ENCODE data around the gene MED15.
A peak's percentile ranks its signal among the peaks of the same experiment; 100 is the strongest.
"Not testable (repeated sequence)": the region's sequence is repeated elsewhere in the genome, so short reads cannot be mapped to it uniquely, and the experiment has no call there.

The MED15 gene

DNA sequence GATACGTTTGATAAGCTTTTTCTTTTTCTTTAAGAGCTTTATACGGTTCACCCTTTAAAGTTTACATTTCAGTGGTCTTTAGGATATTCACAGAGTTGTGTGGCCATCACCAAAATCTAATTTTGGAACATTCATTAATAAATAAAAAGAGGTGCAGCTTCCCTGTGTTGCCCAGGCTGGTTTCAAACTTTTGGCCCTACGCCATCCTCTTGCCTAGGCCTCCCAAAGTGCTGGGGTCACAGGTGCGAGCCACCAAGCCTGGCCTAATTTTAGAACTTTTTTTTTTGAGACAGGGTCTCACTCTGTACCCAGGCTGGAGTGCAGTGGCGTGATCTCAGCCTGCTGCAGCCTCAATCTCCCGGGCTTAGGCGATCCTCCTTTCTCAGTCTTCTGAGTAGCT lies 30.6 kb downstream of the MED15 start:
- Histone ChIP-seq H3K4me1 (ENCODE audit: control insufficient read depth in 5 of 5, insufficient read depth in 5 of 5, low read length in 5 of 5) (peaks cover 2 to 26% (median 17%) of the 10 kb centered on the region in 5 donors), H3K27ac (ENCODE audit: low read depth, low read length) (no peak overlapping the region), H3K9ac (ENCODE audit: low read length in 5 of 5) (no peak overlapping the region), H3K27me3 (ENCODE audit: control insufficient read depth in 5 of 5, insufficient read depth in 4 of 5, low read length in 5 of 5) (no peaks in the 10 kb centered on the region), H3K36me3 (ENCODE audit: control insufficient read depth in 5 of 5, insufficient read depth in 5 of 5, low read length in 5 of 5) (peaks cover 11 to 48% (median 34%) of the 10 kb centered on the region in 5 donors), H3K9me3 (ENCODE audit: control insufficient read depth in 5 of 5, low read length in 5 of 5) (no peaks in the 10 kb centered on the region), H3K4me3 (ENCODE audit: low read depth in 1 of 5, low read length in 5 of 5) (no peak overlapping the region)

DNA sequence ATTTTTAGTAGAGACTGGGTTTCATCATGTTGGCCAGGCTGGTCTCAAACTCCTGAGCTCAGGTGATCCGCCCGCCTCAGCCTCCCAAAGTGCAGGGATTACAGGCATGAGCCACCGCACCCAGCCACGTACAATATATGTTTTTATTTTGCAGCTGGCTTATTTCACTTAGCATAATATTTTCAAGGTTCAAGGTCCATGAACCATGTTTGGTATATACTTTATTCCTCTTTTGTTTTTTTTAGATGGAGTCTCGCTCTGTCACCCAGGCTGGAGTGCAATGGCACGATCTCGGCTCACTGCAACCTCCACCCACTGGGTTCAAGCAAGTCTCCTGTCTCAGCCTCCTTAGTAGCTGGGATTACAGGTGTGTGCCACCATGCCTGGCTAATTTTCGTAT lies 31.5 kb downstream of the MED15 start:
- H3K9me3 ChIP-seq (ENCODE audit: control insufficient read depth in 5 of 5, low read length in 5 of 5); H3K9ac ChIP-seq (ENCODE audit: low read length in 5 of 5); H3K4me3 ChIP-seq (ENCODE audit: low read depth in 1 of 5, low read length in 5 of 5); H3K27ac ChIP-seq (ENCODE audit: low read depth, low read length); H3K27me3 ChIP-seq (ENCODE audit: control insufficient read depth in 5 of 5, insufficient read depth in 4 of 5, low read length in 5 of 5): not testable (repeated sequence)
- H3K36me3 ChIP-seq (ENCODE audit: control insufficient read depth in 5 of 5, insufficient read depth in 5 of 5, low read length in 5 of 5): peaks cover 11 to 43% (median 34%) of the 10 kb centered on the region in 5 donors
- peaks cover 0 to 17% (median 10%) of the 10 kb centered on the region in 5 donors for H3K4me1 ChIP-seq (ENCODE audit: control insufficient read depth in 5 of 5, insufficient read depth in 5 of 5, low read length in 5 of 5)

DNA sequence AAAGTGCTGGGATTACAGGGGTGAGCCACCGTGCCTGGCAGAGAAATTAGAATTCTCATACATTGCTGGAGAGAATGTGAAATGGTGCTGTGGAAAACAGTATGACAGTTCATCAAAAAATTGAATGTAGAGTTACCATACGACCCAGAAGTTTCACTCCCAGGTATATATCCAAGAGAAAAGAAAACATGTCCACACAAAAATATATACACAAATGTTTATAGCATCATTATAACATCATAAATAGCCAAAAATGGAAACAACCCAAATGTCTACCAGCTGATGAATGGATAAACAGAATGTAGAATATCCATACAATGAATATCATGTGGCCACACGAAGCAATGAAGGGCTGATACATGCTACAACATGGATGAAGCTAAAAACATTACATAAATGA lies 34.6 kb downstream of the MED15 start:
- Histone ChIP-seq H3K4me1 (ENCODE audit: control insufficient read depth in 5 of 5, insufficient read depth in 5 of 5, low read length in 5 of 5) (peaks cover 5 to 15% (median 11%) of the 10 kb centered on the region in 5 donors), H3K9me3 (ENCODE audit: control insufficient read depth in 5 of 5, low read length in 5 of 5) (no peaks in the 10 kb centered on the region), H3K4me3 (ENCODE audit: low read depth in 1 of 5, low read length in 5 of 5) (no peak overlapping the region), H3K27me3 (ENCODE audit: control insufficient read depth in 5 of 5, insufficient read depth in 4 of 5, low read length in 5 of 5) (no peaks in the 10 kb centered on the region), H3K36me3 (ENCODE audit: control insufficient read depth in 5 of 5, insufficient read depth in 5 of 5, low read length in 5 of 5) (peaks cover 11 to 49% (median 36%) of the 10 kb centered on the region in 5 donors), H3K27ac (ENCODE audit: low read depth, low read length) (no peak overlapping the region), H3K9ac (ENCODE audit: low read length in 5 of 5) (no peak overlapping the region)

DNA sequence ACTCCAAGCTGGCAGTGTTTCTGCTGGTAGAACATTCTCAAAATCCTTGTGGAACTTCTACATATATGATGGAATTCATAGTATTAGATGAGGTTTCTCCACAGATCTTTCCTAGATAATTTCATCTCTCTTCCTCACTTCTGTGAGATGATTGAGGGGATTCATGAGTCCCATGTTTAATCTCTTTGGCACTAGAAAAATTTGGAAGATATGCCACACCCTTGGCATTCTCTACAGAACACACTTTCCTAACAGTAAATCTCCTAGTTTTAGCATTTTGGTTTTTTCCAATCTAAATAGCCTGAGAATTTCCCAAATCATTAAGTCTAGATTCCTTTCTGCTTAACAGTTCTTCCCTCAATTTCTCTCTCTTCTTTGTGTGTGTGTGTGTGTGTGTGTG lies 35.3 kb downstream of the MED15 start:
- Histone ChIP-seq H3K9me3 (ENCODE audit: control insufficient read depth in 5 of 5, low read length in 5 of 5) (no peaks in the 10 kb centered on the region), H3K4me1 (ENCODE audit: control insufficient read depth in 5 of 5, insufficient read depth in 5 of 5, low read length in 5 of 5) (peaks cover 5 to 15% (median 11%) of the 10 kb centered on the region in 5 donors), H3K27ac (ENCODE audit: low read depth, low read length) (no peak overlapping the region), H3K9ac (ENCODE audit: low read length in 5 of 5) (no peak overlapping the region), H3K27me3 (ENCODE audit: control insufficient read depth in 5 of 5, insufficient read depth in 4 of 5, low read length in 5 of 5) (no peaks in the 10 kb centered on the region), H3K36me3 (ENCODE audit: control insufficient read depth in 5 of 5, insufficient read depth in 5 of 5, low read length in 5 of 5) (peaks cover 11 to 42% (median 29%) of the 10 kb centered on the region in 5 donors), H3K4me3 (ENCODE audit: low read depth in 1 of 5, low read length in 5 of 5) (no peak overlapping the region)

DNA sequence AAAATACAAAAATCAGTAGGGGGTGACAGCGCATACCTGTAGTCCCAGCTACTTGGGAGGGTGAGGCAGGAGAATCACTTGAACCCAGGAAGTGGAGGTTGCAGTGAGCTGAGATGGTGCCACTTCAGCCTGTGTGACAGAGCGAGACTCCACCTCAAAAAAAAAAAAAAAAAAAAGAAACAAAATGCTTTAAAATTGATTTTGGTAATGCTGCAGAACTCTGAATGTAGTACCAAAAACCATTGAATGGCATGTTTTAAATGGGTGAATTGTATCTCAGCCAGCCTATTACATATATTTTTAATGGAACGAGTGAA lies 37.9 kb downstream of the MED15 start:
- H3K9me3 ChIP-seq (ENCODE audit: control insufficient read depth in 5 of 5, low read length in 5 of 5); H3K27me3 ChIP-seq (ENCODE audit: control insufficient read depth in 5 of 5, insufficient read depth in 4 of 5, low read length in 5 of 5); H3K4me3 ChIP-seq (ENCODE audit: low read depth in 1 of 5, low read length in 5 of 5); H3K27ac ChIP-seq (ENCODE audit: low read depth, low read length); H3K9ac ChIP-seq (ENCODE audit: low read length in 5 of 5): not testable (repeated sequence)
- Histone ChIP-seq H3K36me3 (ENCODE audit: control insufficient read depth in 5 of 5, insufficient read depth in 5 of 5, low read length in 5 of 5) (peaks cover 5 to 22% (median 14%) of the 10 kb centered on the region in 5 donors), H3K4me1 (ENCODE audit: control insufficient read depth in 5 of 5, insufficient read depth in 5 of 5, low read length in 5 of 5) (peaks cover 10 to 30% (median 28%) of the 10 kb centered on the region in 5 donors)

DNA sequence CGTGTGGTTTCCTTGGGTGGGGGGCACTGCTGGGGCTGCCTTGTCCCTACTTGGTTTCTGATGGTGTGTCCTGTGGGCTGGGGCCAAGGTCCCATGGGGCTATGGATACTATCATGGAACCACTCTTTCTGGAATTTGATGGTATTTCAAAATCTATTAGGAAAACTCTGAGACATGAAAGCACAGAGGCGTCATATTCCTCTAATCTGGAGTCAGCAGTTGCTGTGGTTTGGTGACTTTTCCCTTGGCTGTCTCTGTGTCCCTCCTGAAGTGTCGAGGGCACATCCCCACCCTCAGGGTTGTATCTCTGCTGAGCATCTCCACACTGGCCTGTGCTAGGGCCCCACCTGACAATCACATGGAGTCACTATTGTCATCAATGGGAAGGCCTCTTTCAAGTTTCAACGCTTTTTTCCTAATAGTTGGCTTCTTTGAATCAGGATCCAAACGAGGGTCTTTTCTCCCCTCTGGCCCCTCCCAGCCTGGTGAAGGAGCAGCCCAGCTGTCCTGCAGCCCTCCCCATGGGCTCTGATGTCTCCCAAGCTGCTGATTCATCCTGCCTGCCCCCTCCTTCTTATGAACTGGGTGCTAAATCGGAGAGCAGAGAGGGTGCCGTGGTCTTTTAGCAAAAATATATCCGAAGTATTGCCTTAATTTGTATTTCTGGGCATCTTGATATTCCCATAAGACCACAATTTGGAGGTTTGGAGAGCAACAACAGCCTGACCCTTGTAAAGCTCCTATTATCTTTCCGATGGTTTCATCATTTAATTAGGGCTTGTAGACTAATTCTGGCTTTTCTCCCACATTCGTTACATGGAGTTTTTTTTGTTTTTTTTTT lies 38.5 kb downstream of the MED15 start:
- peaks cover 14 to 36% (median 34%) of the 10 kb centered on the region in 5 donors for H3K4me1 ChIP-seq (ENCODE audit: control insufficient read depth in 5 of 5, insufficient read depth in 5 of 5, low read length in 5 of 5)
- H3K27me3 ChIP-seq (ENCODE audit: control insufficient read depth in 5 of 5, insufficient read depth in 4 of 5, low read length in 5 of 5): no peaks in the 10 kb centered on the region
- no peaks in the 10 kb centered on the region for H3K9me3 ChIP-seq (ENCODE audit: control insufficient read depth in 5 of 5, low read length in 5 of 5)
- H3K27ac ChIP-seq (ENCODE audit: low read depth, low read length): no peak overlapping the region
- peaks cover 5 to 20% (median 13%) of the 10 kb centered on the region in 5 donors for H3K36me3 ChIP-seq (ENCODE audit: control insufficient read depth in 5 of 5, insufficient read depth in 5 of 5, low read length in 5 of 5)
- no peak overlapping the region for H3K4me3 ChIP-seq (ENCODE audit: low read depth in 1 of 5, low read length in 5 of 5)
- H3K9ac ChIP-seq (ENCODE audit: low read length in 5 of 5): peak overlapping the region in 2 of 5 donors; percentile 11 to 40

DNA sequence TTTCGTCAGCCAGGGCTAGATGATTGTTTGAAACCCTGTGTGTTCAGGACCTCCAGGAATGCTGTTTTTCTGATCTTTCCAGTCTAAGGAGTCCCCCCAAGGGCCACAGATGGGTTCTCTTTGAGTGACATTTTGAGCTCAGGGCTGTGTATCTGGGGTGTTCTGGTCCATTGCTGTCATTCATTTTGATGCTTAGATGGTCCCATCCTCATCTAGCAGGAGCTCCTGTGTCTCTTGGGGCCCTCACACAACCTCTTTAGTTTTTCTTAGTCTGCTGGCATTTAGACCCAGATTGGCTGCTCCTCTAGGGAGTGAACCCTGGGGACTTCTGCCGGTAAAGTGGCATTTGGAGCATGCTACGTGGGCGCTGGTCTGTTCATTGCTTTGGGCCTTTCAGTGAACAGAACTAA lies 39.1 kb downstream of the MED15 start:
- Histone ChIP-seq H3K4me3 (ENCODE audit: low read depth in 1 of 5, low read length in 5 of 5) (no peak overlapping the region), H3K27me3 (ENCODE audit: control insufficient read depth in 5 of 5, insufficient read depth in 4 of 5, low read length in 5 of 5) (no peaks in the 10 kb centered on the region), H3K9ac (ENCODE audit: low read length in 5 of 5) (peak overlapping the region in 1 of 5 donors; percentile 40), H3K27ac (ENCODE audit: low read depth, low read length) (no peak overlapping the region), H3K4me1 (ENCODE audit: control insufficient read depth in 5 of 5, insufficient read depth in 5 of 5, low read length in 5 of 5) (peaks cover 19 to 42% (median 41%) of the 10 kb centered on the region in 5 donors), H3K9me3 (ENCODE audit: control insufficient read depth in 5 of 5, low read length in 5 of 5) (no peaks in the 10 kb centered on the region), H3K36me3 (ENCODE audit: control insufficient read depth in 5 of 5, insufficient read depth in 5 of 5, low read length in 5 of 5) (peaks cover 5 to 23% (median 12%) of the 10 kb centered on the region in 5 donors)

DNA sequence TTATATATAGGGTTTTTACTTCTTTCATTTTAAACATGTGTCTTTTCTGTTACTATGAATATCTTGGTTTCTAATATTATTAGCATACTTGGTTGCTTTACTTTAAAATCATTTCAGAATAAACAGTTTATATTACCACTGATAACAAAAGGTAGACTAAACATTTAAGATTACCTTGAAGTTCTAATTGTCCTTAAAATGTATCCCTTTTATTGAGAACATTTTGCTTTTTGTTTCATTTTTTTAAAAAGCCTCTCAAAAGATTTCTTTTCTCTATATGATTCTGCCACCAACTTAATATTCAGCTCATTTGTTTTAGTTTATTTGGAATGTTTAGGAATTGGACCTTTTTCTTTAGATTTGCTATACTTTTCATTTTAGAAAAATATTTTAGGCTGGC lies 39.6 kb downstream of the MED15 start:
- Histone ChIP-seq H3K9me3 (ENCODE audit: control insufficient read depth in 5 of 5, low read length in 5 of 5) (no peaks in the 10 kb centered on the region), H3K9ac (ENCODE audit: low read length in 5 of 5) (no peak overlapping the region), H3K27me3 (ENCODE audit: control insufficient read depth in 5 of 5, insufficient read depth in 4 of 5, low read length in 5 of 5) (no peaks in the 10 kb centered on the region), H3K4me3 (ENCODE audit: low read depth in 1 of 5, low read length in 5 of 5) (no peak overlapping the region), H3K36me3 (ENCODE audit: control insufficient read depth in 5 of 5, insufficient read depth in 5 of 5, low read length in 5 of 5) (peaks cover 5 to 23% (median 12%) of the 10 kb centered on the region in 5 donors), H3K27ac (ENCODE audit: low read depth, low read length) (no peak overlapping the region), H3K4me1 (ENCODE audit: control insufficient read depth in 5 of 5, insufficient read depth in 5 of 5, low read length in 5 of 5) (peaks cover 24 to 47% (median 45%) of the 10 kb centered on the region in 5 donors)

DNA sequence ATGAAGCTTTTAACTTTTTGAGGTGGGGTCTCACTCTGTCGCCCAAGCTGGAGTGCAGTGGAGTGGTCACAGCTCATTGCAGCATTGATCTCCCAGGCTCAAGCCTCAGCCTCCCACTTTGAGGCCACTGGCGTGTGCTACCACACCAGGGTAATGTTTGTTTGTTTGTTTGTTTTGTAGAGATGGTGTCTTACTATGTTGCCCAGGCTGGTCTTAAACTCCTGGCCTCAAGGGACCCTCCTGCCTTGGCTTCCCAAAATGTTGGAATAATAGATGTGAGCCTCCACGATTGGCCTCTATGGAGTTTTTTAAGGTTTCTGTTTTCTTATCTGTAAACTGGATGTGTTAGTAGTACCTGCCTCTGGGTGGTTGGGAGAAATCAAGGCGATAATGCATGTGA lies 41.4 kb downstream of the MED15 start:
- Histone ChIP-seq H3K27me3 (ENCODE audit: control insufficient read depth in 5 of 5, insufficient read depth in 4 of 5, low read length in 5 of 5) (peaks cover 0 to 3% (median 0%) of the 10 kb centered on the region in 5 donors), H3K9ac (ENCODE audit: low read length in 5 of 5) (no peak overlapping the region), H3K9me3 (ENCODE audit: control insufficient read depth in 5 of 5, low read length in 5 of 5) (no peaks in the 10 kb centered on the region), H3K4me3 (ENCODE audit: low read depth in 1 of 5, low read length in 5 of 5) (no peak overlapping the region), H3K36me3 (ENCODE audit: control insufficient read depth in 5 of 5, insufficient read depth in 5 of 5, low read length in 5 of 5) (peaks cover 0 to 28% (median 20%) of the 10 kb centered on the region in 5 donors), H3K27ac (ENCODE audit: low read depth, low read length) (no peak overlapping the region), H3K4me1 (ENCODE audit: control insufficient read depth in 5 of 5, insufficient read depth in 5 of 5, low read length in 5 of 5) (peaks cover 31 to 64% (median 62%) of the 10 kb centered on the region in 5 donors)

DNA sequence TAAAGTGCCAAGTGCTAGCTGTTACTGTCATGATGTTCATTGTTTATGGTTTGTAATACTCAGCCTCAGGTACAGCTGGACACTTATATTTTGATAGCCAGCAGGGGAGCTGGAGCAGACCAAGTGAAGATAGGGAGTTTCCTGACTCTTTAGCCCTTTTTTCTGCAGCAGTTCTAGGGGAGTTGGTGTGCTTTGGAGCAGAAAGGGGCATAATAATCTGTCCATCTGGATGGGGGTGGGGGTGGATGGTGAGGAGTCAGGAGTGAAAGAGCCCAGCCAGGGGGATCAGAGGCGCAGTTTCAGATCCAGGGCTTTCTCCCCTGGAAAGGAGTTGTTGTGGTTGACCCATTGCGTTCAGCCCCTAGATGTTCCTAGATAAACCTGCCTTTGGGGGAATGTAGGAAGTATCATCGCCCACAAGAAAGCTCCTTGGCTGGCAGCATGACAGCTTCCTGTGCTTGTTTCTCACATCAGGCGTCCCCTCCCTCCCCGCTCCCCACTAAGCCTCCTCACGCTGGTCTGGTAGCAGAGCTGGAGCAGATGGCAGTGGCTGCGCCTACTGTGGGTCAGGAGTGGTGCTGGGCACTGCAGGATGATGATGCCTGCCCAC lies 41.9 kb downstream of the MED15 start:
- Histone ChIP-seq H3K4me3 (ENCODE audit: low read depth in 1 of 5, low read length in 5 of 5) (no peak overlapping the region), H3K27me3 (ENCODE audit: control insufficient read depth in 5 of 5, insufficient read depth in 4 of 5, low read length in 5 of 5) (peaks cover 0 to 3% (median 0%) of the 10 kb centered on the region in 5 donors), H3K9ac (ENCODE audit: low read length in 5 of 5) (peak overlapping the region in 2 of 5 donors; percentile 19 to 38), H3K36me3 (ENCODE audit: control insufficient read depth in 5 of 5, insufficient read depth in 5 of 5, low read length in 5 of 5) (peaks cover 0 to 33% (median 23%) of the 10 kb centered on the region in 5 donors), H3K4me1 (ENCODE audit: control insufficient read depth in 5 of 5, insufficient read depth in 5 of 5, low read length in 5 of 5) (peaks cover 32 to 70% (median 67%) of the 10 kb centered on the region in 5 donors), H3K27ac (ENCODE audit: low read depth, low read length) (peak overlapping the region; percentile 99), H3K9me3 (ENCODE audit: control insufficient read depth in 5 of 5, low read length in 5 of 5) (no peaks in the 10 kb centered on the region)
